SK-MEL-5 (cell line): ENCODE measurements around the gene ARL5C. TPM values are rescaled to one million over a fixed set of nuclear protein-coding genes. Genes with fewer than 3 reads are reported as not detected.

Experiments used
- total RNA-seq: library from RNA; depleted of rRNA; stranded (reverse); fragments of >200 nt; shearing (Covaris generic); gene quantifications from 2 replicates; pipeline ENCODE4 v1.2.3, GENCODE V29; 2014; rRNA removed

The ARL5C gene
- total RNA-seq, 1 experiment from 2014 or later = not detected

Other genes starting within 250 kb of the ARL5C start
- not detected in 2 replicates for gene FBXO47, start 198.8 kb downstream of the ARL5C start, total RNA-seq
- gene PLXDC1, start 14.5 kb downstream of the ARL5C start, total RNA-seq = 0.43 and 0.48 TPM in 2 replicates
- gene CACNB1, start 31.5 kb upstream of the ARL5C start, total RNA-seq = 0.72 and 0.74 TPM in 2 replicates
- gene RPL19, start 34.1 kb upstream of the ARL5C start, total RNA-seq = 4,194 and 4,277 TPM in 2 replicates
- gene STAC2, start 59.8 kb upstream of the ARL5C start, total RNA-seq = not detected in 2 replicates
- 8.0 and 9.8 TPM in 2 replicates for gene FBXL20, start 235.5 kb upstream of the ARL5C start, total RNA-seq